NCI-H146 treated with DMSO at 0.1 percent for 48 hours (cell line): ENCODE data around the gene GNPAT.
A peak's percentile ranks its signal among the peaks of the same experiment; 100 is the strongest.

Source experiments
- DNase-seq: peaks from one replicate; lab custom pipeline; 2025; ENCODE audit not compliant: unreplicated experiment; lab: John Stamatoyannopoulos, UW

The GNPAT gene

GRCh38 chr1:231315887-231316286 is 74.9 kb downstream of the GNPAT start:
- DNase-seq = no peak

GRCh38 chr1:231317306-231318014 is 76.4 kb downstream of the GNPAT start:
- DNase-seq = no peak

GRCh38 chr1:231318015-231318355 is 77.0 kb downstream of the GNPAT start:
- no peak for DNase-seq

GRCh38 chr1:231318568-231318967 is 77.6 kb downstream of the GNPAT start:
- DNase-seq = no peak

GRCh38 chr1:231319080-231319479 is 78.1 kb downstream of the GNPAT start:
- no peak for DNase-seq

- DNase-seq = peak; percentile 22
These were observed 82.0 kb downstream of the GNPAT start for GRCh38 chr1:231322880-231323530.

GRCh38 chr1:231324660-231325059 is 83.6 kb downstream of the GNPAT start:
- DNase-seq = no peak

- DNase-seq = no peak
These were observed 85.2 kb downstream of the GNPAT start for GRCh38 chr1:231326248-231326647.
